Activated CD4-positive, alpha-beta memory T cell treated with anti-CD3 and anti-CD28 coated beads for 36 hours (primary cell): ENCODE results near the gene APOBEC4. TPM values are rescaled to one million over a fixed set of nuclear protein-coding genes. Genes with fewer than 3 reads are reported as not detected.
A peak's percentile ranks its signal among the peaks of the same experiment; 100 is the strongest.

Experiments used
- CTCF ChIA-PET: fragments of 350-600 bp; sonication (Branson Sonifier 250); formaldehyde crosslinking; loops from one replicate; lab custom pipeline; 2021; ENCODE audit warnings: antibody characterized with exemption, inconsistent platforms; lab: Charles Lee
- POLR2A ChIA-PET: fragments of 350-600 bp; sonication (Branson Sonifier 250); formaldehyde crosslinking; loops from one replicate; lab custom pipeline; 2021; ENCODE audit warnings: antibody characterized with exemption; lab: Charles Lee
- DNase-seq: peaks from one replicate; pipeline ENCODE4 v3.0.0-alpha.2; 2020
- H3K27ac Mint-ChIP-seq: one replicate; pipeline ENCODE4 v1.8.0; 2021; ENCODE audit warnings: mixed read lengths
- H3K27me3 Mint-ChIP-seq: one replicate; pipeline ENCODE4 v1.8.0; 2021; ENCODE audit warnings: mixed read lengths
- H3K36me3 Mint-ChIP-seq: one replicate; pipeline ENCODE4 v1.8.0; 2021; ENCODE audit warnings: mixed read lengths
- H3K4me1 Mint-ChIP-seq: one replicate; pipeline ENCODE4 v1.8.0; 2021; ENCODE audit warnings: low read depth, mixed read lengths
- H3K4me3 Mint-ChIP-seq: one replicate; pipeline ENCODE4 v1.8.0; 2021; ENCODE audit warnings: mild to moderate bottlenecking, mixed read lengths
- H3K9me3 Mint-ChIP-seq: one replicate; pipeline ENCODE4 v1.8.0; 2021; ENCODE audit warnings: mixed read lengths
- intact Hi-C: fragments of 100-400 bp; cut with micrococcal nuclease; formaldehyde crosslinking; loops from one replicate; pipeline ENCODE4 v1.15.1; 2023
- total RNA-seq, 2 experiments: library from RNA; stranded (reverse); gene quantifications; one replicate each; pipeline ENCODE4 v1.2.3, GENCODE V29; 2021

The APOBEC4 gene
- total RNA-seq, 2 experiments from 2014 or later: not detected

DNA sequence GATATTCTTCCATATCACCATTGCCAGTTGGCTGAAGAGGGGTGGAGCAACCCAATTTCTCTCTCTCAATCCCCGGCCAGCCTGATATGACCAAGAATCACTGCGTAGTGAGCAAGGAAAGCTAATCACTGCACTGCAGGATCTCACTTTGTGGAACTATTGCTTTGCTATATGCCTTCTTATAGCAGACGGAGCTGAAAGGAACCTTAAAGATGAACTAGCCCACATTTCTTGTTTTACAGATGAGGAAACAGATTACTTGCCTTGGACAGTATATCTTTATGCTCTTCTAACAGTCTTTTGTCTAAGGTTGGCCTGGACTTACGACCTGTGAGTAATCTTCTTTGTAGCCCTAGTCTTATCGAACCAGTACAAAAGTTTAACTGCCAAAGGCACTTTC lies 7.6 kb downstream of the APOBEC4 start:
- CTCF ChIA-PET: interaction anchor here (1.0 to 4.5 kb wide), 3 partner anchors 10 to 39 kb away, joined by 4 to 27 read pairs (median 5); no protein-coding TSS in a partner anchor
- H3K4me1 Mint-ChIP-seq: peaks cover 3% of the 10 kb centered on the region
- H3K36me3 Mint-ChIP-seq: no peaks in the 10 kb centered on the region
- DNase-seq: no peak
- intact Hi-C loops: no loop called here
- H3K4me3 Mint-ChIP-seq: no peak overlapping the region
- no peak overlapping the region for H3K27ac Mint-ChIP-seq
- POLR2A ChIA-PET: no interaction called here
- no peaks in the 10 kb centered on the region for H3K27me3 Mint-ChIP-seq
- no peaks in the 10 kb centered on the region for H3K9me3 Mint-ChIP-seq

- Mint-ChIP-seq H3K9me3 (no peaks in the 10 kb centered on the region), H3K27me3 (no peaks in the 10 kb centered on the region), H3K4me1 (peaks cover 4% of the 10 kb centered on the region), H3K27ac (no peak overlapping the region), H3K4me3 (no peak overlapping the region), H3K36me3 (no peaks in the 10 kb centered on the region)
- DNase-seq: no peak
- intact Hi-C loops: no loop called here
- ChIA-PET POLR2A (no interaction called here), CTCF (interaction anchor here (0.7 kb wide), 1 partner anchor 862 kb away, joined by 3 read pairs; no protein-coding TSS in a partner anchor)
These were observed 10.9 kb downstream of the APOBEC4 start for GRCh38 chr1:183642166-183642565.

GRCh38 chr1:183640193-183640592 lies 12.9 kb downstream of the APOBEC4 start:
- intact Hi-C loops: no loop called here
- Mint-ChIP-seq H3K4me1 (peaks cover 18% of the 10 kb centered on the region), H3K36me3 (peaks cover 6% of the 10 kb centered on the region), H3K27ac (no peak overlapping the region), H3K4me3 (no peak overlapping the region), H3K9me3 (no peaks in the 10 kb centered on the region), H3K27me3 (no peaks in the 10 kb centered on the region)
- DNase-seq: no peak
- ChIA-PET CTCF (no interaction called here), POLR2A (no interaction called here)

- H3K9me3 Mint-ChIP-seq: no peaks in the 10 kb centered on the region
- ChIA-PET CTCF (interaction anchor here (0.8 kb wide), 1 partner anchor 17 kb away, joined by 3 read pairs; no protein-coding TSS in a partner anchor), POLR2A (no interaction called here)
- intact Hi-C loops: loop anchor here (10.0 kb wide), 3 partner anchors 526 to 1516 kb away; partner anchors contain the start of genes EDEM3, SWT1 and TRMT1L
- peaks cover 18% of the 10 kb centered on the region for H3K4me1 Mint-ChIP-seq
- DNase-seq: no peak
- H3K4me3 Mint-ChIP-seq: no peak overlapping the region
- H3K27ac Mint-ChIP-seq: no peak overlapping the region
- no peaks in the 10 kb centered on the region for H3K27me3 Mint-ChIP-seq
- peaks cover 6% of the 10 kb centered on the region for H3K36me3 Mint-ChIP-seq
These were observed 14.3 kb downstream of the APOBEC4 start for GRCh38 chr1:183638649-183639387.

DNA sequence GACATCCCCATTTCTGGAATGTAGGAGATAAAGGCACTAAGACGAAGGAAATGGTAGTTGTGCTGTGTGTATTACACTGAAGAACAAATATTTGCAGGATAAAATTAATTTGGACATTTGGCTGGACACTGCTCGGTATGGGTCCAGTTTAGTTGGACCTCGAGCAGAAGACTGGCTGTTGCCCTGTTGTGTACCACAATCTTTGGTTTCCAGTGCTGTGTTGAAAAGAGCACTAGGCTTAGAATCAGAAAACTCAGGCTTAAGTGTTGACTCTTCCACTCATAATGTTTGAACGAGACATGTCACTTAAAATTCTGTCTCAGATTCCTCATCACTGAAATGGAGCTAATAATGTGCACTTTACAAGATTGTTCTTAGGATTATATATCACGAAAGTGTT lies 16.3 kb downstream of the APOBEC4 start:
- Mint-ChIP-seq H3K36me3 (peaks cover 17% of the 10 kb centered on the region), H3K4me3 (peak overlapping the region; percentile 95), H3K27ac (no peak overlapping the region), H3K27me3 (no peaks in the 10 kb centered on the region), H3K4me1 (peaks cover 28% of the 10 kb centered on the region), H3K9me3 (no peaks in the 10 kb centered on the region)
- no peak for DNase-seq
- CTCF ChIA-PET: interaction anchor here (0.9 to 1.9 kb wide), 3 partner anchors 19 to 279 kb away, joined by 4 to 10 read pairs (median 6); no protein-coding TSS in a partner anchor
- POLR2A ChIA-PET: no interaction called here
- intact Hi-C loops: loop anchor here (1.0 to 10.0 kb wide), 5 partner anchors 280 to 1518 kb away; partner anchors contain the start of genes COLGALT2, EDEM3, SWT1 and TRMT1L

- peaks cover 31% of the 10 kb centered on the region for H3K4me1 Mint-ChIP-seq
- ChIA-PET POLR2A (interaction anchor here (1.2 kb wide), 1 partner anchor 279 kb away, joined by 4 read pairs; no protein-coding TSS in a partner anchor), CTCF (interaction anchor here (1.0 to 5.5 kb wide), 2 partner anchors 17 to 279 kb away, joined by 6 to 57 read pairs; partner anchors contain the start of gene APOBEC4)
- peak overlapping the region; percentile 95 for H3K4me3 Mint-ChIP-seq
- no peaks in the 10 kb centered on the region for H3K9me3 Mint-ChIP-seq
- peaks cover 19% of the 10 kb centered on the region for H3K36me3 Mint-ChIP-seq
- peak overlapping the region; percentile 99 for H3K27ac Mint-ChIP-seq
- H3K27me3 Mint-ChIP-seq: no peaks in the 10 kb centered on the region
- intact Hi-C loops: loop anchor here (1.0 to 10.0 kb wide), 5 partner anchors 280 to 1518 kb away; partner anchors contain the start of genes COLGALT2, EDEM3, SWT1 and TRMT1L
- DNase-seq: no peak
These were observed 16.8 kb downstream of the APOBEC4 start for GRCh38 chr1:183636334-183636682.

DNA sequence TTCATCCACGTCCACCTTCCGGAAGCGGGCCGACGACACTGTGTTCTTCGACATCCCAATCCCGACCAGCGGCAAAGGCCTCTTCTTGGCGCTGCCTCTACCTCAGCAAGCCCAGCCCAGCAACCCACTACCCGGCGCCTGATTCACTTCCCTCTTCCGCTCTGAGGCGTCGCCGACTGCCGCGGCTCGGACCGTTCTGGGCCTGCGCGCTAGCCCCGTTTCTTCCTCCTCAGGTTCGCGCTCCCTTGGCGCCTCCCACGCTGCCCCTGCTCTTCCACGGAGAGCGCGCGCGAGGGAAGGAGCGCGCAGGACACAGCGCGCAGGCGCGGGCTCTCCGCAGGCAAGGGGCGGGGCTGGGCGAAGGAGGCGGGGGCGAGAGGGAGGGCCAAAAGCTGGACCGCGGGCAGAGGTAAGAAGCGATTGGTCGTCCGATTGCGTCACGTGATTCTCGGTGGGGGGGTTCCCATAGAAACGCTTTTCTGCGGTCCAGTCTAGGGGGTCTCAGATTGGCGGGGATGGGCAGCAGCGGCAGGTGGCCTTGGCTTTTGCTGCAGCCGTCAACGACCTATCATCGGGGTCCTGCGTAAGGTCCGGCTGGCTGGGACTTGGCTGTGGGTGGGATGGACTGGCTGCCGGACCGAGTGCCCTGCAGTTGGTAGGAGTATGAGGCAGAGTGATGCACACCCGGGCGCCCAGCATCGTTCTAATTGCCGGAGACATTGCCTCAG lies 17.3 kb downstream of the APOBEC4 start, which contains the start of gene ARPC5:
ARPC5 (minus strand) TSS at position 178 of the 728 bp plus-strand sequence; CDS start at position 54, 124 bp downstream.
- Mint-ChIP-seq H3K27ac (peak within 1 kb of the TSS; percentile 99), H3K9me3 (no peaks in the 10 kb centered on the region), H3K27me3 (no peaks in the 10 kb centered on the region), H3K4me1 (peaks cover 33% of the 10 kb centered on the region), H3K36me3 (peaks cover 21% of the 10 kb centered on the region), H3K4me3 (peak within 1 kb of the TSS; percentile 95)
- ChIA-PET CTCF (interaction anchor here (5.5 kb wide), 1 partner anchor 18 kb away, joined by 57 read pairs; the partner anchor contains the start of gene APOBEC4), POLR2A (interaction anchor here (1.2 to 1.6 kb wide), 2 partner anchors 163 to 280 kb away, joined by 4 to 5 read pairs; partner anchors contain the start of gene SMG7)
- DNase-seq: peak; percentile 98
- intact Hi-C loops: loop anchor here (1.0 to 10.0 kb wide), 8 partner anchors 17 to 1519 kb away; partner anchors contain the start of genes COLGALT2, EDEM3, NCF2 and SWT1

DNA sequence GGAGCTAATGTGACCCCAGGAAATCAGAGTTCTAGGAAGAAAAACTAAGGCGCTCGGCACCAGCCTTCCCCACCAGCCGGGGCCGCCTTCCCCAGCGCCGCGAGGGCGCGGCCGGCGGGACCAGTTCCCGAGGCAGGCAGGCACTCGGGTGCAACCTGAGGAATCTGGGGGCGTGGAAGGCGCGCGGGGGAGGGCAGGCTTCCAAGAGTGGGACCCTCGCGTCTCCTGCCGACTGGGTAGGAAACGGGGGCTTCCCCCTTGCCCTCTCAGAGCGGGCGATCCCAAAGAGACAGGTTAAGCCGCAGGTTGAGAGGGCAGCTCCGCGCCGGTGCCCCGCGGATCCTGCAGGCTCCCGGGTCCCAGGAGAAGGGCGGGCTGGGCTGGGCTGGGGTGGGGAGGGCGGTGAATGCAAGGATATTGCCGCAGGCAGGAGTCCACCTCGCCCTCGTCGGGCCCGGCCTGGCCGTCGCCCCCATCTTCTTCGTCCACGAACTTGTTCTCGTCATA lies 18.0 kb downstream of the APOBEC4 start:
- ChIA-PET CTCF (interaction anchor here (1.9 to 5.5 kb wide), 3 partner anchors 19 to 281 kb away, joined by 6 to 57 read pairs (median 13); partner anchors contain the start of genes APOBEC4 and SMG7), POLR2A (interaction anchor here (1.2 to 1.6 kb wide), 2 partner anchors 163 to 280 kb away, joined by 4 to 5 read pairs; partner anchors contain the start of gene SMG7)
- no peaks in the 10 kb centered on the region for H3K9me3 Mint-ChIP-seq
- no peaks in the 10 kb centered on the region for H3K27me3 Mint-ChIP-seq
- peaks cover 26% of the 10 kb centered on the region for H3K36me3 Mint-ChIP-seq
- DNase-seq: peak; percentile 41
- H3K27ac Mint-ChIP-seq: peak overlapping the region; percentile 99
- intact Hi-C loops: loop anchor here (1.0 to 10.0 kb wide), 6 partner anchors 17 to 1520 kb away; partner anchors contain the start of genes EDEM3, NCF2, SWT1 and TRMT1L
- peaks cover 38% of the 10 kb centered on the region for H3K4me1 Mint-ChIP-seq
- H3K4me3 Mint-ChIP-seq: peak overlapping the region; percentile 95

- DNase-seq: no peak
- Mint-ChIP-seq H3K36me3 (peaks cover 28% of the 10 kb centered on the region), H3K4me3 (peak overlapping the region; percentile 95), H3K27me3 (no peaks in the 10 kb centered on the region), H3K9me3 (no peaks in the 10 kb centered on the region), H3K27ac (peak overlapping the region; percentile 99), H3K4me1 (peaks cover 41% of the 10 kb centered on the region)
- intact Hi-C loops: loop anchor here (1.0 to 10.0 kb wide), 6 partner anchors 18 to 1520 kb away; partner anchors contain the start of genes EDEM3, NCF2, SWT1 and TRMT1L
- CTCF ChIA-PET: interaction anchor here (1.0 to 5.5 kb wide), 11 partner anchors 9 to 281 kb away, joined by 3 to 57 read pairs (median 5); partner anchors contain the start of genes APOBEC4 and SMG7
- POLR2A ChIA-PET: interaction anchor here (1.1 to 1.6 kb wide), 3 partner anchors 18 to 162 kb away, joined by 3 to 5 read pairs (median 4); partner anchors contain the start of genes APOBEC4, NCF2 and SMG7
These were observed 18.6 kb downstream of the APOBEC4 start for GRCh38 chr1:183634429-183635065.

DNA sequence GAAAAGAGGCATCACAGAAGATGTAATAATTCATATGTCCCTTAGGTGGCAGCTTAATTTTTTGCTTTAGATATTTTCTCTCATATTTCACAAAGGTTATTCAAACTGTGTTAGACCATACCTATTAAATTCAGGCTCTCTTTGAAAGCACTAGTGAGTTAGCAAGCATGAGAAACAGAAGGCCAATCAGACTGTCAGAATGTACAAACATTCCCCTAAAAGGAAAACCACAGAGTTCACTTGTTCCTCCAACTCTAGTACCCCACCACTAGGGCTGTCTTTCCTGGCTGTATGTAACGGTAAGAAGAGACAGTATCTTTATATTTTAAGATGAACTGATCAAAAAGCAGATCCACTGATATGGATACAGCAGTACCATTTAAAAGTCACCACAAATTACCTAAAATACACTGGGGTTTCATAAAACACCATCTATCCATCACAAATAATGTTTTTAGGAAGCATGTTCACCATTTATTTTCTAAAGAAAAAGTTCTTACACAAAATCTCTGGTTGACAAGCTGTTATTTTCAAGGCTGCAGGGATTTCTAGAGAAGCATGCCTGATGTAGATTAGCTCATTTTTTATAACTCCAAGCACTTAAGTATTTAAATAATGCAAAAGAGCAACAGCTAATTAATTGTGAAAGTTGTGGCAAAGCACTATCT lies 19.3 kb downstream of the APOBEC4 start:
- POLR2A ChIA-PET: interaction anchor here (1.0 to 1.6 kb wide), 4 partner anchors 19 to 161 kb away, joined by 3 to 5 read pairs (median 4); partner anchors contain the start of genes APOBEC4, NCF2 and SMG7
- Mint-ChIP-seq H3K4me3 (peak overlapping the region; percentile 95), H3K9me3 (no peaks in the 10 kb centered on the region), H3K36me3 (peaks cover 34% of the 10 kb centered on the region), H3K27me3 (no peaks in the 10 kb centered on the region), H3K27ac (peak overlapping the region; percentile 99), H3K4me1 (peaks cover 47% of the 10 kb centered on the region)
- no peak for DNase-seq
- intact Hi-C loops: loop anchor here (1.0 to 10.0 kb wide), 4 partner anchors 51 to 1521 kb away; partner anchors contain the start of genes EDEM3, SWT1 and TRMT1L
- CTCF ChIA-PET: interaction anchor here (1.0 to 5.5 kb wide), 12 partner anchors 9 to 282 kb away, joined by 3 to 57 read pairs (median 5); partner anchors contain the start of genes APOBEC4 and SMG7
